NOMO-1 treated with DMSO at 0.1 percent for 48 hours (cell line): ENCODE results near the gene TTC28.
"Not testable (repeated sequence)": the region's sequence is repeated elsewhere in the genome, so short reads cannot be mapped to it uniquely, and the experiment has no call there.

Source experiments
- DNase-seq: peaks from one replicate; lab custom pipeline; 2025; ENCODE audit not compliant: unreplicated experiment; lab: John Stamatoyannopoulos, UW

Gene TTC28

DNA sequence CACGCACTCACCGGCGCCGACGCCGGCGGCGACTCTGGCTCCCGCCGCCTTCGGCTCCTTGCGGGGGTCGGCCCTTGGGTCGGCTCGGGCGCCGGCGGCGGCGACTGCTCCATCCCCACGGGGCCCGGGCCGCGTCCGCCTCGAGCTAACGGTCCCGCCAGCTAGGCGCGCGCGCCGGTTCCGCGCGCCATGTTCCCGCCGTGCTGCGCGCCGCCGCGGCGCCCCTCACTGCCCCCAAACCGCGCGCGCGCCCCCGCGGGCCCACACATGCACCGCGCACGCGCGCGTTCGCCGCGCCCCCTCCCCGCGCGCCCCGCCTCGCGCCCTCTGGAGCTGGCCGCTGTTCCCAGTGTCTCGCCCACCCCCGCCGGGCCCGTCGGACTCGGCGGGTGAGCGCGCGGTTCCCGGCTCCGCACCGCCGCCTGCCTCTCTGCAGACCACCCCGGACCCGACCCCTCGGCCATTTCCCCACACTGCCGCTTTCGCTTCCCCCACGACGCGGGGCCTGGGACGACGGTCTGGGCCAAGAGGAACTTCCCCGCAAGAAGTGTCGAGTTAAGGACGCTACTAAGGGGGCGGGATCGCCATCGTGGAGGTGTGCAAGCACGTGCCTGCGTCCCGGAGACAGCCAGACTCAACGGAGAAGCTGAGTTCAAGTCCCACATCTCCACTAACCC lies at the start of gene TTC28:
Gene TTC28 (minus strand): TSS at position 230 of the 677 bp plus-strand sequence. CDS start 117 bp downstream, at position 113.
- peak; percentile 15 for DNase-seq

- no peak for DNase-seq
Observed at GRCh38 chr22:28728621-28729313, 49.1 kb upstream of the TTC28 start.

GRCh38 chr22:28728002-28728401 lies 48.4 kb upstream of the TTC28 start:
- no peak for DNase-seq

DNA sequence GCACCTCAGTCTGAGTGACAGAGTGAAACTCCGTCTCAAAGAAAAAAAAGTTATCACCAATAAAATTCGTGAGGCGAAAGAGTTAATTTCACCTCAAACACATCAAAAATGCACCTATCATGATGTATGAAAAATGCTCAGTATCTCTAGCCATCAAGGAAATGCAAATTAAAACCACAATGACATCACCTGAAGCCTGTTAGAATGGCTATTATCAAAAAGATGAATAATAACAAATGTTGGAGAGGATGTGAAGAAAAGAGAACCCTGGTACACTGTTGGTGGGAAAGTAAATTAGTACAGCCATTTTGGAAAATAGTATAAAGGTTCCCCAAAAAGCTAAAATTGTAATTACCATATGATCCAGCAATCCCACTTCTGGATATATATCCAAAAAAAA lies 38.4 kb upstream of the TTC28 start:
- DNase-seq = no peak

- DNase-seq = no peak
Observed at GRCh38 chr22:28716686-28717085, 37.0 kb upstream of the TTC28 start.

GRCh38 chr22:28715611-28716010 lies 36.0 kb upstream of the TTC28 start:
- DNase-seq = no peak

DNA sequence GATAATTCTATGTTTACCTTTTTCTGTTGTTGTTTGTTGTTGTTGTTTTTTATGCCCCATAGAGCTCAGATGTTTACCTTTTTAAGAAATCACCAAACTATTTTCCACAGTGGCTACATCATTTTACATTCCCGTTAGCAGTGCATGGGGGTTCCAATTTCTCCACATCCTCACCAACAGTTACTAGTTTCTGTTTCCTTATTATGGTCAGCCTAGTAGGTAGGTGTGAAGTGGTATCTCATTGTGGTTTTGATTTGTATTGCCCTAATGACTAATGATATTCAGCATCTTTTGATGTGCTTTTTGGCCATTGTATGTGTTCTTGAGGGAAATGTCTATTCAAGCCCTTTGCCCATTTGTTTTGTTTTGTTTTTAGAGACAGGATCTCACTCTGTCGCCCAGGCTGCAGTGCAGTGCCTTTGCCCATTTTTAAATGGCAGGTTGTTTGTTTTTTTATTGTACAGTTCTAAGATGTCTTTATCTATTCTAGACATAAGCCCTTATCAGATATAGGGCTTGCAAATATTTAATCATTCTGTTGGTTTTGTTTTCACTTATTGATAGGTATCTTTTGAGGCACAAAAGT lies 34.5 kb upstream of the TTC28 start:
- no peak for DNase-seq

- peak; percentile 37 for DNase-seq
Observed at GRCh38 chr22:28711820-28712777, 32.5 kb upstream of the TTC28 start.

DNA sequence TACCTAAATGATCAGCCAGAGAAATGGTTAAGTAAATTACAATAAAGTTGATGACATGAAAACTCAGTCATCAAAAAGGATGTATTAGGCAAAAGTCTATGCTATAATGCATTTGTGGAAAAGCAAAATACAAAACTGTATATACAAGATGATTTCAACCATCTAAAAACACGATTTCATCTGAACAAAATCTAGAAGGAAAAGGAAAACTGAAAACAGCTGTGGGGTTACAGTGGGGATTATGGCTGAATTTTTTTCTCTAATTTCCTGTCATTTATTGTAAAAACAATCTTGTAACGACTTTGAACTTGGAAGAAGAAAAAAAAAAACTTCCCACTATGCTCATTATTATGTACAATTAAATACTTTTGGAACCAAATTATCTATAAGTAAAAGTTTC lies 31.7 kb upstream of the TTC28 start:
- DNase-seq = no peak

GRCh38 chr22:28710576-28711191 lies 31.0 kb upstream of the TTC28 start:
- DNase-seq = no peak

- DNase-seq = no peak
Observed at GRCh38 chr22:28710107-28710506, 30.5 kb upstream of the TTC28 start.

- no peak for DNase-seq
Observed at GRCh38 chr22:28706845-28707244, 27.2 kb upstream of the TTC28 start.

DNA sequence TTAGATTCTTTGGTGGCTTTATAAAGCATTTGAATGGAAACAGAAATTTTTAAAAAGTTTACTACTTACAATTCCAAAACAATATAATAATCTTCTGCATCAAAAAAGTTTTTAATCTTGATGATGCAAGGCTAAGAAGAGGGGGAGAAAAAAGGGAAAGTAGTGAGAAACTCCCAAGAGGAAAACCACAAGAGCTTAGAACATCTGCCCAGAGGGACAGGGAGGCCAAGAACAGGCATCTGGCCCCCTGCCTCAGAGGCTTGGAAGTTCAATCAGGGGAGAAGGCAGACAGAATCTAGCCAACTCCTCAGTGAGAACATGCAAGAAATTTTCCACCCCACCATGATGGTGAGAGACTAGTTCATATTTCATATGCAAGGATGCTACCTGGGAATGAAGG lies 23.8 kb upstream of the TTC28 start:
- no peak for DNase-seq

DNA sequence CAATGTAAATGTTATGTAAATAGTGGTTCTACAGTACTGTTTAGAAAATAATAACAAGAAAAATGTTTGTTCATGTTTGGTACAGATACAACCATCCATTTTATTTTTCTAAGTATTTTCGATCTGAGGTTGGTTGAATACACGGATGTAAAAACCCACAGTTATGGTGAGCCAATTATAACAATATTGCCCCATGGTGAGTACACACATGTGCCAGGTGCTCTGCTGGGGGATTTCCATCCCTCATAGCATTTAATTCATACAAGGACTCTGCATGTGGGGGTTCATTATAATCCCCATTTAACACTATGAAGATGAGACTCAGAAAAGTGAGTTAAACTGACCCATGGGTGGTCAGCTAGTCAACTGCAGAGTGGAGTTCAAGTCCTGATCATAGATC lies 23.3 kb upstream of the TTC28 start:
- DNase-seq = no peak

- not testable (repeated sequence) for DNase-seq
Observed at GRCh38 chr22:28693041-28693760, 13.6 kb upstream of the TTC28 start.

- DNase-seq = not testable (repeated sequence)
Observed at GRCh38 chr22:28689796-28690195, 10.2 kb upstream of the TTC28 start.

DNA sequence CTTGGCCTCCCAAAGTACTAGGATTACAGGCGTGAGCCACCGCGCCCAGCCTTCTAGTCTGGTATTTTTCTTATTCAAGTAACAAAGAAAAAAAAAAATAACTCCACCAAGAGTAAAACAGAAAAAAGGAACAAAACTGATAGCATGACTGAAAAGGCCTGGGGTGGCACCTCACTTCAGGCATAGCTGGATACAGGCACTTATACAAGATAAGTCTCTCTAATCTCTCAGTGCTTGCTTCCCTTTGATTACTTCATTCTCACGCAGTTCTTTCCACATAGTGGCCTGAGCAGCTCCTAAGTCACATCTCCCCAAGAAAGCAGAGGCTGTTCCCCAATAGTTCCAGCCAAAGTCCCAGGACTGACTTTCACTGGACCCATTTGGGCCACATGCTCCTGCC lies 3.3 kb upstream of the TTC28 start:
- DNase-seq = not testable (repeated sequence)

DNA sequence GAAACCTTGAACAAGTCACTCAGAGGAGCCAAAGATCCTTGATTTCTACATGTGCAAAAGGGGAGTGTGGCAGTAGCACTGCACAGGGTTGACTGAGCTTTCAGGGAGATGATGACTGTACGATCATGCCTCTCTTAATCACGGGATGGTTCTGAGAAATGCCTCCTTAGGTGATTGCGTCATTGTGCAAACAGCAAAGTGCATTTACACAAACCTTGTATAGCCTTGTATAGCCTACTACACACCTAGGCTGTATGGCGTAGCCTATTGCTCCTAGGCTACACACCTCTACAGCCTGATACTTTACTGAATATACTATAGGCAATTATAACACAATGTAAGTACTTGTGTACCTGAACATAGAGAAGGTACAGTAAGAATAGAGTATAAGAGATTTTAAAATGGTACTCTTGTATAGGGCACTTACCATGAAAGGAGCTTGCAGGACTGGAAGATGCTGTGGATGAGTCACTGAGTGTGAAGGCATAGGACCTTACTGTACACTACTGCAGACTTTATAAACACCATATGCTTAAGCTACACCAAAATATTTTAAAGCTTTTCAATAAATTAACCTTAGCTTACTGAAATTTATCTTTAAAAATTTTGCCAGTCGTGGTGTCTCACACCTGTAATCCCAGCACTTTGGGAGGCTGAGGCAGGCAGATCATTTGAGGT lies 1.3 kb upstream of the TTC28 start:
- not testable (repeated sequence) for DNase-seq

- DNase-seq = not testable (repeated sequence)
Observed at GRCh38 chr22:28678778-28679610, 646 bp downstream of the TTC28 start.
